K562 (cell line): ENCODE results near the gene PHLDA3. TPM values are rescaled to one million over a fixed set of nuclear protein-coding genes. Genes with fewer than 3 reads are reported as not detected.

Source experiments
- ATAC-seq: fragments of 200-7000 bp; cut with Tn5 transposase; 3 replicates; pipeline ENCODE4 v1.9.1; 2020; ENCODE audit warnings: moderate library complexity
- BruUV-seq: library from RNA; stranded (reverse); fragments of 400-500 nt; replicated peaks from 2 replicates; lab custom pipeline; 2021; lab: Mats Ljungman, UMichigan
- CTCF ChIA-PET: fragments of 300-600 bp; formaldehyde crosslinking; extraction: SDS; loops from one replicate; lab custom pipeline; 2021; ENCODE audit warnings: low intra/inter-chr PET ratio; lab: Yijun Ruan, JAX
- POLR2A ChIA-PET: fragments of 300-600, 350-650 bp; sonication (Branson Sonifier 250); formaldehyde crosslinking; extraction: SDS; loops from one replicate; lab custom pipeline; 2021; ENCODE audit warnings: antibody characterized with exemption, inconsistent platforms; lab: Yijun Ruan, JAX
- DNase-seq, 4 experiments: peaks; one replicate each; pipeline versions ENCODE4 v3.0.0 to v3.0.0-alpha.2; 2011 to 2018; ENCODE audit warnings: low spot score in 3 of 4, mixed read lengths in 3 of 4; ENCODE audit errors: extremely low read depth in 1 of 4
- FAIRE-seq: peaks from 2 replicates; lab custom pipeline; 2011; peaks lifted over from hg19 to GRCh38; lab: Jason Lieb, UNC
- H2AFZ ChIP-seq: 2 replicates; pipeline ENCODE4 v1.6.0; 2011; ENCODE audit warnings: low read depth, low read length, control low read depth, inconsistent platforms
- H3K27ac ChIP-seq: fragments of 200-600 bp; 3 replicates; pipeline ENCODE4 v1.8.0; 2011; ENCODE audit warnings: low read depth, mild to moderate bottlenecking, control low read depth, inconsistent platforms, low read length, moderate library complexity, mixed read lengths; ENCODE audit errors: extremely low read depth
- H3K27me3 ChIP-seq, 2 experiments: fragments of 300-600 bp in 1 of 2; 2 replicates in 1 of 2; 3 replicates in 1 of 2; pipeline versions ENCODE4 v1.6.0 to v1.8.0; 2011; ENCODE audit warnings: inconsistent platforms in 2 of 2, low read length in 2 of 2, mild to moderate bottlenecking in 1 of 2, mixed read lengths in 1 of 2, moderate library complexity in 1 of 2; ENCODE audit not compliant: control insufficient read depth in 2 of 2, insufficient read depth in 2 of 2
- H3K36me3 ChIP-seq: fragments of 300-600 bp; 3 replicates; pipeline ENCODE4 v1.8.0; 2011; ENCODE audit warnings: mild to moderate bottlenecking, low read length, inconsistent platforms; ENCODE audit not compliant: control insufficient read depth, insufficient read depth
- H3K4me1 ChIP-seq, 2 experiments: fragments of 200-600 bp in 1 of 2; replicated peaks in 1 of 2; 2 replicates in 1 of 2; 3 replicates in 1 of 2; pipeline versions ENCODE4 v1.5.1 to v1.8.0; 2011; ENCODE audit warnings: inconsistent platforms in 2 of 2, low read length in 2 of 2, mild to moderate bottlenecking in 1 of 2, mixed read lengths in 1 of 2, moderate library complexity in 1 of 2; ENCODE audit not compliant: control insufficient read depth in 2 of 2, insufficient read depth in 2 of 2
- H3K4me2 ChIP-seq: 2 replicates; pipeline ENCODE4 v1.6.1; 2011; ENCODE audit warnings: low read length, control low read depth, inconsistent platforms, mixed read lengths; ENCODE audit not compliant: insufficient read depth
- H3K4me3 ChIP-seq: fragments of 200-600 bp; sonication (generic), shearing (Covaris generic); 2 replicates; pipeline ENCODE4 v1.5.1; 2016; ENCODE audit warnings: control low read depth, inconsistent platforms
- H3K79me2 ChIP-seq: fragments of 200-600 bp; 3 replicates; pipeline ENCODE4 v1.8.0; 2011; ENCODE audit warnings: low read length, inconsistent platforms; ENCODE audit not compliant: control insufficient read depth, insufficient read depth
- H3K9ac ChIP-seq, 2 experiments: 2 replicates each; pipeline versions ENCODE4 v1.6.0 to v1.6.1; 2011; ENCODE audit warnings: low read depth in 2 of 2, low read length in 2 of 2, control low read depth in 1 of 2, inconsistent platforms in 1 of 2, mild to moderate bottlenecking in 1 of 2, mixed read lengths in 1 of 2; ENCODE audit not compliant: insufficient read depth in 1 of 2
- H3K9me1 ChIP-seq: one replicate; pipeline ENCODE4 v1.6.0; 2011; ENCODE audit warnings: inconsistent platforms, mild to moderate bottlenecking, low read length, moderate library complexity; ENCODE audit not compliant: control insufficient read depth, insufficient read depth
- H3K9me3 ChIP-seq: replicated peaks from 2 replicates; pipeline ENCODE4 v1.5.1; 2011; ENCODE audit warnings: low read depth, low read length, inconsistent platforms; ENCODE audit not compliant: control insufficient read depth, insufficient read depth
- H4K20me1 ChIP-seq: replicated peaks from 2 replicates; pipeline ENCODE4 v1.6.1; 2011; ENCODE audit warnings: low read length, inconsistent platforms, mixed read lengths; ENCODE audit not compliant: control insufficient read depth, insufficient read depth
- AFF1 ChIP-seq, 2 experiments: fragments of 450-650 bp; IDR thresholded peaks; 2 replicates each; pipeline ENCODE4 v1.6.1; 2018; ENCODE audit warnings: mild to moderate bottlenecking in 2 of 2, low read depth in 1 of 2; ENCODE audit not compliant: partially characterized antibody in 2 of 2
- ELF4 ChIP-seq: fragments of 450-650 bp; formaldehyde crosslinking; IDR thresholded peaks from 2 replicates; pipeline ENCODE4 v1.4.0; 2022; ENCODE audit warnings: missing genetic modification characterization
- ELK3 ChIP-seq: fragments of 450-650 bp; formaldehyde crosslinking; IDR thresholded peaks from 2 replicates; pipeline ENCODE4 v1.4.0; 2020; ENCODE audit warnings: mild to moderate bottlenecking
- HDAC1 ChIP-seq, 2 experiments: fragments of 450-650 bp; IDR thresholded peaks; 2 replicates each; pipeline ENCODE4 v1.6.1; 2016 to 2017; ENCODE audit warnings: inconsistent platforms in 1 of 2, mild to moderate bottlenecking in 1 of 2, moderate library complexity in 1 of 2
- L3MBTL2 ChIP-seq: fragments of 450-650 bp; IDR thresholded peaks from 2 replicates; pipeline ENCODE4 v1.6.1; 2016; ENCODE audit warnings: mild to moderate bottlenecking, moderate library complexity
- NFIX ChIP-seq: fragments of 250-450 bp; sonication (Bioruptor Pico); IDR thresholded peaks from 2 replicates; pipeline ENCODE4 v1.4.0; 2020; ENCODE audit warnings: low read depth, mild to moderate bottlenecking, moderate library complexity
- ZBTB1 ChIP-seq: sonication (generic); formaldehyde crosslinking; IDR thresholded peaks from 2 replicates; pipeline ENCODE4 v1.8.1; 2023; ENCODE audit warnings: missing genetic modification reagents, low read depth, mild to moderate bottlenecking, borderline replicate concordance
- ZFPM2 ChIP-seq: fragments of 250-450 bp; sonication (Bioruptor Pico); IDR thresholded peaks from 2 replicates; pipeline ENCODE4 v1.5.1; 2022; ENCODE audit warnings: mild to moderate bottlenecking
- ZNF311 ChIP-seq: fragments of 250-450 bp; sonication (Bioruptor Pico); IDR thresholded peaks from 2 replicates; pipeline ENCODE4 v1.4.0; 2020; ENCODE audit warnings: mild to moderate bottlenecking, moderate library complexity
- ZNF444 ChIP-seq: fragments of 250-450 bp; sonication (Bioruptor Pico); IDR thresholded peaks from 2 replicates; pipeline ENCODE4 v1.4.0; 2020; ENCODE audit warnings: mild to moderate bottlenecking, moderate library complexity
- ZNF740 ChIP-seq, 3 experiments: fragments of 200-800 bp in 1 of 3; sonication (Bioruptor generic) in 1 of 3; sonication (generic) in 1 of 3; formaldehyde crosslinking in 1 of 3; IDR thresholded peaks; 2 replicates each; pipeline versions ENCODE4 v1.6.1 to v1.8.0; 2016 to 2022; ENCODE audit warnings: mild to moderate bottlenecking in 2 of 3, missing compliant biosample characterization in 2 of 3, missing genetic modification characterization in 2 of 3, missing genetic modification reagents in 1 of 3
- WGBS: fragments of 100-300 bp; shearing (Covaris generic); methylation state at CpG from one replicate; pipeline ENCODE4 v1.1.6; 2016; ENCODE audit warnings: low coverage, mixed read lengths; ENCODE audit not compliant: insufficient coverage; ENCODE audit errors: missing lambda C conversion rate; 5-methylcytosine and 5-hydroxymethylcytosine counted together
- in situ Hi-C: fragments of 300-500 bp; cut with MboI; formaldehyde crosslinking; loops from 4 replicates; pipeline ENCODE4 v1.15.0; 2018; ENCODE audit warnings: inconsistent platforms, mixed read lengths
- intact Hi-C: fragments of 100-400 bp; cut with micrococcal nuclease; formaldehyde crosslinking; loops from 2 replicates; pipeline ENCODE4 v1.14.2; 2022
- polyA plus RNA-seq, 8 experiments: library from polyadenylated mRNA; depleted of rRNA in 4 of 8; stranded (reverse) in 5 of 8; unstranded in 3 of 8; fragments of >200 nt; fragmentation: Nextera tagmentation in 2 of 8; fragmentation: Illumina TruSeq in 1 of 8; extraction: Ambion mirVana in 2 of 8; extraction: Trizol in 1 of 8; gene quantifications; 2 replicates each; pipeline versions ENCODE4 v1.2.1 to v1.2.3, GENCODE V29; 2011 to 2014; ENCODE audit warnings: inconsistent platforms in 1 of 8, missing spikeins in 1 of 8
- total RNA-seq, 7 experiments: library from RNA; depleted of rRNA in 6 of 7; stranded (reverse); fragments of >200 nt in 6 of 7; fragmentation: Illumina TruSeq in 2 of 7; extraction: Trizol in 2 of 7; gene quantifications; 2 replicates each; pipeline versions ENCODE4 v1.2.1 to v1.2.3, GENCODE V29; 2011 to 2021; ENCODE audit warnings: low replicate concordance in 1 of 7

The PHLDA3 gene
- total and polyA plus RNA-seq, 9 of the 15 experiments (the other 6 are each of a cell fraction or from before 2014, with no cell fraction given), result 0.11 to 0.27 TPM; not detected in 7

GRCh38 chr1:201514466-201514865 lies 45.5 kb upstream of the PHLDA3 start (continued):
- TF ChIP-seq AFF1 (IDR thresholded peaks at IDR 0.05; ENCODE audit: low read depth in 1 of 2, partially characterized antibody in 2 of 2), result no peak

- POLR2A ChIA-PET, result interaction anchor here (0.6 to 2.2 kb wide), 8 partner anchors 10 to 153 kb away, joined by 3 to 14 read pairs (median 4); no protein-coding TSS in a partner anchor
- H3K27ac ChIP-seq, result no peak overlapping the region
- FAIRE-seq (no peak), DNase-seq (no peak), ATAC-seq (no peak)
- intact Hi-C loops, result loop anchor here (1.0 kb wide), 2 partner anchors 31 to 65 kb away; no protein-coding TSS in a partner anchor
- CTCF ChIA-PET, result interaction anchor here (0.6 to 6.7 kb wide), 14 partner anchors 14 to 1206 kb away, joined by 3 to 166 read pairs (median 5); partner anchors contain the start of gene IPO9
- no peaks in the 10 kb centered on the region for H3K79me2 ChIP-seq
- H3K9me3 ChIP-seq, result no peaks in the 10 kb centered on the region
- H2AFZ ChIP-seq, result no peak overlapping the region
- peaks cover 18 to 42% of the 10 kb centered on the region in 2 experiments for H3K4me1 ChIP-seq
- H3K36me3 ChIP-seq, result no peaks in the 10 kb centered on the region
- H3K27me3 ChIP-seq, result no peaks in the 10 kb centered on the region
- H3K4me3 ChIP-seq, result no peak overlapping the region
- 56% methylated on average over 6 of the region's 6 CpGs for WGBS
- BruUV-seq, result no TSS peak
- in situ Hi-C loops, result loop anchor here (5.0 kb wide), 1 partner anchor 66 kb away; no protein-coding TSS in a partner anchor
- H3K9me1 ChIP-seq, result no peaks in the 10 kb centered on the region
- no peak overlapping the region for H3K9ac ChIP-seq
- H3K4me2 ChIP-seq, result no peak overlapping the region
- no peaks in the 10 kb centered on the region for H4K20me1 ChIP-seq
- TF ChIP-seq ELK3 (CRISPR knock-in tag), result no peak
- 0 out of 2 replicates have a peak, but pooled peaks have one; percentile 12 for TF ChIP-seq ELF4 (CRISPR knock-in tag)
- TF ChIP-seq ZBTB1, result no peak
- no peak for TF ChIP-seq ZFPM2 (CRISPR knock-in tag)
- no peak for TF ChIP-seq ZNF444 (CRISPR knock-in tag)
- TF ChIP-seq L3MBTL2, result no peak
- no peak for TF ChIP-seq HDAC1 (IDR thresholded peaks at IDR 0.05)
- no peak for TF ChIP-seq NFIX (CRISPR knock-in tag)
- TF ChIP-seq ZNF740 (CRISPR knock-in tag; IDR thresholded peaks at IDR 0.05), result no peak
- peak in 1 of 2 experiments; percentile 30; a peak in 1 of 4 replicates for TF ChIP-seq ZNF740 (tag; IDR thresholded peaks at IDR 0.05)
- TF ChIP-seq ZNF311 (CRISPR knock-in tag), result no peak
Observed at GRCh38 chr1:201513498-201514243, 44.7 kb upstream of the PHLDA3 start.
